CD14-positive monocyte (primary cell): ENCODE results near the gene N4BP2L2. TPM values are rescaled to one million over a fixed set of nuclear protein-coding genes. Genes with fewer than 3 reads are reported as not detected.

ENCODE experiments used
- DNase-seq, 3 donors: peaks; one replicate each; pipeline ENCODE4 v3.0.0-alpha.2; 2011 to 2022
- H2AFZ ChIP-seq: 2 replicates; pipeline ENCODE4 v1.6.0; 2012; ENCODE audit warnings: mild to moderate bottlenecking, low read depth, low read length, inconsistent platforms; ENCODE audit not compliant: insufficient read depth, poor library complexity, severe bottlenecking
- H3K27ac ChIP-seq, 2 donors: 1 replicate in 1 of 2; 2 replicates in 1 of 2; pipeline ENCODE4 v1.5.1; 2012 to 2013; ENCODE audit warnings: low read length in 2 of 2, control low read depth in 1 of 2, inconsistent platforms in 1 of 2, low read depth in 1 of 2, mild to moderate bottlenecking in 1 of 2
- H3K27me3 ChIP-seq, 2 donors: one replicate each; pipeline versions ENCODE4 v1.6.0 to v1.6.1; 2011 to 2013; ENCODE audit warnings: low read length in 2 of 2; ENCODE audit not compliant: control insufficient read depth in 2 of 2, insufficient read depth in 2 of 2
- H3K36me3 ChIP-seq, 2 donors: replicated peaks in 1 of 2; 1 replicate in 1 of 2; 2 replicates in 1 of 2; pipeline versions ENCODE4 v1.5.1 to v1.6.1; 2012 to 2013; ENCODE audit warnings: low read length in 2 of 2, control low read depth in 1 of 2, inconsistent platforms in 1 of 2, mild to moderate bottlenecking in 1 of 2; ENCODE audit not compliant: insufficient read depth in 2 of 2, control insufficient read depth in 1 of 2
- H3K4me1 ChIP-seq, 2 donors: 1 replicate in 1 of 2; 2 replicates in 1 of 2; pipeline versions ENCODE4 v1.5.1 to v1.6.1; 2012 to 2013; ENCODE audit warnings: low read length in 2 of 2, control low read depth in 1 of 2, inconsistent platforms in 1 of 2, mild to moderate bottlenecking in 1 of 2, moderate library complexity in 1 of 2; ENCODE audit not compliant: insufficient read depth in 2 of 2, control insufficient read depth in 1 of 2
- H3K4me2 ChIP-seq: replicated peaks from 2 replicates; pipeline ENCODE3; 2012; ENCODE audit warnings: low read length, moderate library complexity, mild to moderate bottlenecking; ENCODE audit not compliant: poor library complexity, severe bottlenecking; ENCODE audit errors: extremely low read depth
- H3K4me3 ChIP-seq, 3 experiments: fragments of 200-600 bp in 1 of 3; sonication (generic) in 1 of 3; replicated peaks in 1 of 3; 1 replicate in 2 of 3; 2 replicates in 1 of 3; pipeline ENCODE4 v1.5.1; 2011 to 2013; ENCODE audit warnings: low read length in 3 of 3, mild to moderate bottlenecking in 3 of 3, control low read depth in 2 of 3, low read depth in 2 of 3, inconsistent platforms in 1 of 3, moderate library complexity in 1 of 3
- H3K79me2 ChIP-seq: 2 replicates; pipeline ENCODE4 v1.6.0; 2012; ENCODE audit warnings: mild to moderate bottlenecking, control low read depth, inconsistent platforms, low read length, moderate library complexity; ENCODE audit not compliant: insufficient read depth
- H3K9ac ChIP-seq: 2 replicates; pipeline ENCODE4 v1.6.0; 2017; ENCODE audit warnings: low read length, mild to moderate bottlenecking; ENCODE audit not compliant: insufficient read depth, poor library complexity, severe bottlenecking
- H3K9me3 ChIP-seq, 2 donors: replicated peaks in 1 of 2; 1 replicate in 1 of 2; 2 replicates in 1 of 2; pipeline versions ENCODE4 v1.5.1 to v1.6.1; 2012 to 2013; ENCODE audit warnings: low read length in 2 of 2, control low read depth in 1 of 2; ENCODE audit not compliant: control insufficient read depth in 1 of 2, insufficient read depth in 1 of 2
- H4K20me1 ChIP-seq: 2 replicates; pipeline ENCODE4 v1.6.0; 2012; ENCODE audit warnings: mild to moderate bottlenecking, low read length, control low read depth, moderate library complexity; ENCODE audit not compliant: insufficient read depth
- H3K27ac Mint-ChIP-seq, 7 donors: one replicate each; pipeline ENCODE4 v1.8.0; 2020; ENCODE audit warnings: mild to moderate bottlenecking in 7 of 7, mixed read lengths in 7 of 7, moderate library complexity in 6 of 7, inconsistent platforms in 2 of 7
- H3K27me3 Mint-ChIP-seq, 3 donors: one replicate each; pipeline ENCODE4 v1.8.0; 2021 to 2022; ENCODE audit warnings: low read depth in 3 of 3, mild to moderate bottlenecking in 3 of 3, mixed read lengths in 3 of 3, moderate library complexity in 3 of 3, inconsistent platforms in 1 of 3
- H3K36me3 Mint-ChIP-seq, 2 donors: one replicate each; pipeline ENCODE4 v1.8.0; 2020; ENCODE audit warnings: mixed read lengths in 2 of 2, inconsistent platforms in 1 of 2, mild to moderate bottlenecking in 1 of 2
- H3K4me1 Mint-ChIP-seq: one replicate; pipeline ENCODE4 v1.8.0; 2020; ENCODE audit warnings: mild to moderate bottlenecking, mixed read lengths
- H3K4me3 Mint-ChIP-seq, 2 donors: one replicate each; pipeline ENCODE4 v1.8.0; 2020; ENCODE audit warnings: mild to moderate bottlenecking in 2 of 2, mixed read lengths in 2 of 2, moderate library complexity in 1 of 2
- H3K9me3 Mint-ChIP-seq, 7 donors: one replicate each; pipeline ENCODE4 v1.8.0; 2020 to 2022; ENCODE audit warnings: mixed read lengths in 7 of 7, mild to moderate bottlenecking in 6 of 7, moderate library complexity in 6 of 7, inconsistent platforms in 2 of 7
- CTCF ChIP-seq: fragments of 200-600 bp; IDR thresholded peaks from one replicate; pipeline ENCODE4 v1.8.0; 2022; ENCODE audit warnings: antibody characterized with exemption, mild to moderate bottlenecking
- WGBS: methylation state at CpG from one replicate; pipeline ENCODE4 v1.1.5; 2013; ENCODE audit warnings: missing lambda C conversion rate; ENCODE audit not compliant: insufficient coverage; 5-methylcytosine and 5-hydroxymethylcytosine counted together
- intact Hi-C, 2 donors: fragments of 100-400 bp; cut with micrococcal nuclease; formaldehyde crosslinking; loops; one replicate each; pipeline versions ENCODE4 v1.15.0 to v1.15.1; 2023
- polyA plus RNA-seq, 3 donors: library from polyadenylated mRNA; depleted of rRNA in 1 of 3; unstranded in 2 of 3; stranded (reverse) in 1 of 3; fragments of 300-500 nt in 2 of 3; fragments of >200 nt in 1 of 3; fragmentation: Illumina TruSeq in 2 of 3; gene quantifications; 1 replicate in 2 of 3; 2 replicates in 1 of 3; pipeline ENCODE4 v1.2.3, GENCODE V29; 2012 to 2021

The N4BP2L2 gene
- polyA plus RNA-seq, 3 donors, result 94.2 to 105 (median 96.4) TPM

GRCh38 chr13:32538143-32538620 lies 413 bp downstream of the N4BP2L2 start:
- Histone ChIP-seq H3K4me3 (peak overlapping the region; percentile 80 to 97 (median 95)), H4K20me1 (peaks cover 9% of the 10 kb centered on the region), H3K36me3 (peaks cover 13 to 33% of the 10 kb centered on the region in 2 donors), H3K9ac (peak overlapping the region; percentile 95), H3K4me2 (peak overlapping the region; percentile 84), H3K9me3 (no peaks in the 10 kb centered on the region), H2AFZ (peak overlapping the region; percentile 79), H3K4me1 (peaks cover 18 to 41% of the 10 kb centered on the region in 2 donors), H3K27me3 (no peaks in the 10 kb centered on the region), H3K27ac (peak overlapping the region; percentile 96 to 99), H3K79me2 (peaks cover 55% of the 10 kb centered on the region)
- no peak for TF ChIP-seq CTCF
- Mint-ChIP-seq H3K27ac (peak overlapping the region; percentile 98 to 100 (median 99)), H3K36me3 (peaks cover 28 to 38% of the 10 kb centered on the region in 2 donors), H3K4me3 (peak overlapping the region; percentile 95 to 96), H3K4me1 (peaks cover 46% of the 10 kb centered on the region), H3K27me3 (peaks cover 0 to 3% (median 0%) of the 10 kb centered on the region in 3 donors), H3K9me3 (peaks cover 0 to 2% (median 0%) of the 10 kb centered on the region in 7 donors)
- WGBS, result 0% methylated on average over 20 of the region's 23 CpGs
- DNase-seq, result peak; percentile 70 to 90 (median 76)
- intact Hi-C loops, result loop anchor here (5.0 kb wide), 3 partner anchors 49 to 1004 kb away; partner anchors contain the start of genes PDS5B (in 2 of the 2) and N4BP2L1 (in 1 of the 2)

- Mint-ChIP-seq H3K27ac (peak overlapping the region; percentile 98 to 100 (median 99)), H3K36me3 (peaks cover 30 to 41% of the 10 kb centered on the region in 2 donors), H3K27me3 (peaks cover 0 to 3% (median 0%) of the 10 kb centered on the region in 3 donors), H3K9me3 (peaks cover 0 to 2% (median 0%) of the 10 kb centered on the region in 7 donors), H3K4me3 (peak overlapping the region; percentile 95 to 96), H3K4me1 (peaks cover 51% of the 10 kb centered on the region)
- peaks cover 60% of the 10 kb centered on the region for H3K79me2 ChIP-seq
- peak overlapping the region; percentile 84 for H3K4me2 ChIP-seq
- peaks cover 13 to 37% of the 10 kb centered on the region in 2 donors for H3K36me3 ChIP-seq
- no peaks in the 10 kb centered on the region for H3K27me3 ChIP-seq
- DNase-seq, result no peak
- peak overlapping the region; percentile 96 to 99 for H3K27ac ChIP-seq
- H3K4me1 ChIP-seq, result peaks cover 18 to 41% of the 10 kb centered on the region in 2 donors
- intact Hi-C loops, result loop anchor here (5.0 kb wide), 3 partner anchors 50 to 1005 kb away; partner anchors contain the start of genes PDS5B (in 2 of the 2) and N4BP2L1 (in 1 of the 2)
- H4K20me1 ChIP-seq, result peaks cover 14% of the 10 kb centered on the region
- H3K9me3 ChIP-seq, result no peaks in the 10 kb centered on the region
- peak overlapping the region; percentile 79 for H2AFZ ChIP-seq
- TF ChIP-seq CTCF, result no peak
- H3K9ac ChIP-seq, result peak overlapping the region; percentile 95
- H3K4me3 ChIP-seq, result peak overlapping the region; percentile 80 to 97 (median 95)
- whole genome bisulfite sequencing, result no CpG with 5 or more reads among the region's 22 CpGs
Measured at GRCh38 chr13:32537580-32538142, 934 bp downstream of the N4BP2L2 start.
